Common myeloid progenitor, CD34-positive (primary cell): ENCODE measurements around the gene TTC23.
A peak's percentile ranks its signal among the peaks of the same experiment; 100 is the strongest.

Source experiments
- CTCF ChIA-PET: fragments of 350-600 bp; sonication (Branson Sonifier 250); formaldehyde crosslinking; loops from one replicate; lab custom pipeline; 2021; ENCODE audit warnings: antibody characterized with exemption; lab: Charles Lee
- POLR2A ChIA-PET: fragments of 350-600 bp; sonication (Branson Sonifier 250); formaldehyde crosslinking; loops from one replicate; lab custom pipeline; 2021; ENCODE audit warnings: antibody characterized with exemption; lab: Charles Lee
- DNase-seq, 3 donors: peaks; one replicate each; pipeline versions ENCODE4 v3.0.0 to v3.0.0-alpha.2; 2013
- H3K27ac ChIP-seq, 2 experiments: 1 replicate in 1 of 2; 2 replicates in 1 of 2; pipeline ENCODE4 v1.7.0; 2013; ENCODE audit warnings: inconsistent platforms in 2 of 2, low read length in 2 of 2, mild to moderate bottlenecking in 2 of 2, low read depth in 1 of 2, moderate library complexity in 1 of 2; ENCODE audit not compliant: severe bottlenecking in 2 of 2, insufficient read depth in 1 of 2, poor library complexity in 1 of 2
- H3K27me3 ChIP-seq, 5 experiments: replicated peaks in 2 of 5; 1 replicate in 3 of 5; 2 replicates in 2 of 5; pipeline versions ENCODE4 v1.6.1 to v1.7.0; 2013; ENCODE audit warnings: low read length in 4 of 5, mild to moderate bottlenecking in 2 of 5, moderate library complexity in 2 of 5, inconsistent platforms in 1 of 5; ENCODE audit not compliant: insufficient read depth in 5 of 5, control insufficient read depth in 4 of 5
- H3K36me3 ChIP-seq, 4 experiments: 1 replicate in 2 of 4; 2 replicates in 2 of 4; pipeline versions ENCODE4 v1.6.1 to v1.7.0; 2013; ENCODE audit warnings: low read length in 3 of 4, control low read depth in 1 of 4, mild to moderate bottlenecking in 1 of 4; ENCODE audit not compliant: control insufficient read depth in 4 of 4, insufficient read depth in 4 of 4
- H3K4me1 ChIP-seq, 4 experiments: 1 replicate in 3 of 4; 2 replicates in 1 of 4; pipeline versions ENCODE4 v1.6.1 to v1.7.1; 2013; ENCODE audit warnings: low read length in 3 of 4, mild to moderate bottlenecking in 3 of 4, control low read depth in 1 of 4, inconsistent platforms in 1 of 4, moderate library complexity in 1 of 4; ENCODE audit not compliant: control insufficient read depth in 4 of 4, insufficient read depth in 4 of 4; ENCODE audit errors: control extremely low read depth in 1 of 4
- H3K4me3 ChIP-seq, 7 experiments: 1 replicate in 4 of 7; 2 replicates in 3 of 7; pipeline versions ENCODE4 v1.5.1 to v1.7.0; 2013; ENCODE audit warnings: mild to moderate bottlenecking in 7 of 7, low read length in 6 of 7, moderate library complexity in 6 of 7, inconsistent platforms in 2 of 7, low read depth in 2 of 7, control low read depth in 1 of 7; ENCODE audit not compliant: insufficient read depth in 4 of 7, control insufficient read depth in 1 of 7; ENCODE audit errors: extremely low read depth in 1 of 7
- H3K9me3 ChIP-seq, 5 experiments: 1 replicate in 4 of 5; 2 replicates in 1 of 5; pipeline versions ENCODE4 v1.6.1 to v1.7.1; 2013; ENCODE audit warnings: low read length in 4 of 5, mild to moderate bottlenecking in 2 of 5, inconsistent platforms in 1 of 5, low read depth in 1 of 5, moderate library complexity in 1 of 5; ENCODE audit not compliant: control insufficient read depth in 4 of 5, insufficient read depth in 2 of 5; ENCODE audit errors: control extremely low read depth in 1 of 5
- WGBS: methylation state at CpG from one replicate; pipeline ENCODE4 v1.1.5; 2013; ENCODE audit not compliant: insufficient coverage; 5-methylcytosine and 5-hydroxymethylcytosine counted together

Gene TTC23

DNA sequence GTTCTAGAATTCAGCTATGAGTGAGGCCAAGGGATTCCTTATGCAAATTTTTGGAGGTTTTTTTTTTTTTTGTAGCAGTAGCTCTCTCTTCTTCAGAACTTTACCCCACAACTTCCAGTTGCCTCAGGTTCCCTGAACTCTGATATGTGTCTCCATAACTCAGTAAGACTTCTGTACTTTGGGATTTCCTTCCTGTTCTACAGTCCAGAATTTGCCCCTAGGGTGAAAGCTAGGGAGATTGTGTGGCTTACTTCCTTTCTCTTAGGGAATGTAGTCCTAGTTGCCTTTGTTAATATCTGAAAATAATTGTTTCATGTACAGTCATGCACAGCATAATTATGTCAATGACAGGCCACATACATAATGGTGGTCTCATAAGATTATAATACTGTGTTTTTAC, 32.7 kb upstream of the TTC23 start:
- Histone ChIP-seq H3K27ac (no peak overlapping the region), H3K4me3 (no peak overlapping the region), H3K4me1 (peaks cover 3 to 5% (median 3%) of the 10 kb centered on the region in 4 experiments), H3K27me3 (no peaks in the 10 kb centered on the region), H3K9me3 (peaks cover 0 to 2% (median 0%) of the 10 kb centered on the region in 5 experiments), H3K36me3 (peaks cover 0 to 6% (median 1%) of the 10 kb centered on the region in 4 experiments)
- CTCF ChIA-PET: interaction anchor here (0.7 to 4.2 kb wide), 7 partner anchors 9 to 1874 kb away, joined by 3 to 20 read pairs (median 5); no protein-coding TSS in a partner anchor
- no peak for DNase-seq
- POLR2A ChIA-PET: no interaction called here

DNA sequence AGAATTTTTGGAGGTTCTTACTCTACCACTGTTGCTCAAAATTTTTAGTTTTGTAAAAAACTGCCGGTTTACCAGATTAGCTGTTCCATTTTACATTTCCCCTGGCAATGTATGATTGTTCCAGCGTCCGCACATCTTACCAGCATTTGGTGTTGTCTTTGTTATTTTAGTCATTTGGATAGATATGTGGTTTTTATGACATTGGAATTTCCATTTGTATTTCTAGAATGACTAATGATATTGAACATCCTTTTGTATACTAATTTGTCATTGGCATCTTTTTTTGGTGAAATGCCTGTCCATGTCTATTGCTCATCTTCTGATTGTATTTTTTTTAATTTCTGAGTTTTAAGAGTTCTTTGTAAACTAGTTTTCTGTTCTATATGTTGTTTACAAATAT, 30.4 kb upstream of the TTC23 start:
- H3K4me3 ChIP-seq: no peak overlapping the region
- CTCF ChIA-PET: interaction anchor here (1.0 to 4.2 kb wide), 2 partner anchors 425 to 473 kb away, joined by 3 to 20 read pairs; no protein-coding TSS in a partner anchor
- H3K9me3 ChIP-seq: peaks cover 0 to 2% (median 0%) of the 10 kb centered on the region in 5 experiments
- H3K27me3 ChIP-seq: no peaks in the 10 kb centered on the region
- POLR2A ChIA-PET: no interaction called here
- no peak for DNase-seq
- no peak overlapping the region for H3K27ac ChIP-seq
- WGBS: no CpG with 5 or more reads among the region's 3 CpGs
- peaks cover 0 to 6% (median 1%) of the 10 kb centered on the region in 4 experiments for H3K36me3 ChIP-seq
- H3K4me1 ChIP-seq: peaks cover 3 to 5% (median 3%) of the 10 kb centered on the region in 4 experiments

DNA sequence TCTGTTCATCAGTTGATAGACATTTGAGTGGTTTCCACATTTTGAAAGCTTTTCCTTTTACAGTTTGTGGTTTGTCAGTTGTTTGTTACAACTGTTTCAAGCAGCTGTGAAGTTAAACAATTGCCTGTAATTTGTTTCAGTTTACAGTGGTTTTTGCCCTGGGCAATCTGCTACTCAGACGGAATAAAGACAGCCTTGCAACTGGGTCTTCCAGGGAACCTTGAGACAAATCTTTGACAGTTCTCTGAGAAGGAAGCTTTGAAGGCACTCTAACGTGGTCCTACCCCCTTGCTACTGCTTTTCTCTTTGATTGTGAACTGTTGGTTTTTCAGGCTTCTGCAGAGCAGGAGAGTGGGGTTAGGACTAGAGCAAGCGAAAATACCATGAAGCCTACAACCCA, 29.9 kb upstream of the TTC23 start:
- H3K9me3 ChIP-seq: peaks cover 0 to 2% (median 0%) of the 10 kb centered on the region in 5 experiments
- H3K4me1 ChIP-seq: peaks cover 3 to 5% (median 3%) of the 10 kb centered on the region in 4 experiments
- no peak overlapping the region for H3K27ac ChIP-seq
- DNase-seq: peak in 2 of 3 donors; percentile 53 to 68
- 38% methylated on average over 1 of the region's 3 CpGs for WGBS
- ChIA-PET POLR2A (no interaction called here), CTCF (interaction anchor here (1.0 to 4.2 kb wide), 2 partner anchors 425 to 474 kb away, joined by 3 to 20 read pairs; no protein-coding TSS in a partner anchor)
- H3K36me3 ChIP-seq: peaks cover 0 to 6% (median 1%) of the 10 kb centered on the region in 4 experiments
- H3K4me3 ChIP-seq: no peak overlapping the region
- no peaks in the 10 kb centered on the region for H3K27me3 ChIP-seq

DNA sequence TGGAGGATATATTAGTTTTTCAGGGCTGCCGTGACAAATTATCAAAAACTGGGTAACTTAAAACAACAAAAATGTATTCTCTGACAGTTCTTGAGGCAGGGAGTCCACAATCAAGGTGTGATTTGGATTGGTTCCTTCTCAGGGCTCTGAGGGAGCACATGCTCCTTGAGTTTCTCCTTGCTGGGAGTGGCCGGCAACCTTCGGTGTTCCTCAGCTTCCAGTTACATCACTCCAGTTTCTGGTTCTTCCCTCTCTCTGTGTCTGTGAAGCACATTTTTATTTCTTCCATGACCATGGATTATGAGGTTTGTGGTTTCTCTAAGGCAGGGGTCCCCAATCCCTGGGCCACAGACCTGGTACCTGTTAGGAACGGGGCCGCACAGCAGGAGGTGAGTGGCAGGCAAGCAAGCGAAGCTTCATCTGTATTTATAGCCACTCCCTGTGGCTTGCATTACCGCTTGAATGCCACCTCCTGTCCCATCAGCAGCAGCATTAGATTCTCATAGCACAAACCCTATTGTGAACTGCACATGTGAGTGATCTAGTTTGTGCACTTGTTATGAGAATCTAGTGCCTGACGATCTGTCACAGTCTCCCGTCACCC, 26.2 kb upstream of the TTC23 start:
- H3K4me3 ChIP-seq: no peak overlapping the region
- ChIA-PET POLR2A (no interaction called here), CTCF (interaction anchor here (0.7 to 7.4 kb wide), 4 partner anchors 94 to 478 kb away, joined by 3 to 67 read pairs (median 6); no protein-coding TSS in a partner anchor)
- peaks cover 0 to 6% (median 1%) of the 10 kb centered on the region in 4 experiments for H3K36me3 ChIP-seq
- peaks cover 0 to 2% (median 0%) of the 10 kb centered on the region in 5 experiments for H3K9me3 ChIP-seq
- WGBS: 100% methylated on average over 4 of the region's 9 CpGs
- H3K27ac ChIP-seq: no peak overlapping the region
- DNase-seq: no peak
- H3K4me1 ChIP-seq: peaks cover 0 to 5% (median 3%) of the 10 kb centered on the region in 4 experiments
- no peaks in the 10 kb centered on the region for H3K27me3 ChIP-seq

DNA sequence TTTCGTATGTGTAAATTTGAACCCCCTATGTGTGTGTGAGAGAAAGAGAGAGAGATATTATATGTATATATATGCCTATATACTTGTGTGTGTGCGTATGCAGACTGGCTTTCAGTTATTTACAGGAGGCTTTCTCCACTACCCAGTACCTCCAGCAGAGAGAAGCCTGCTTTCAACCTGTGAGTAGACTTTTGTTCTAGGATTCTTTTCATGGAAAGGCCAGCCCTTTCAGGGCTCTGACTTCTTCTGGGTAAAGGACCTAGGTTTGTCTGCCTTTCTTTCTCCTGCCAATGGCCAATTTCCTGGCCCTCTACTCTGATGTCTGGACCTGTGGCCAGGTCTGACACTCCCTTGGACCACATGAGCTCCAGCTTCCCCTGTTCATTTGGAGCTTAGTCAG, 25.7 kb upstream of the TTC23 start:
- Histone ChIP-seq H3K27me3 (no peaks in the 10 kb centered on the region), H3K27ac (no peak overlapping the region), H3K4me1 (peaks cover 0 to 5% (median 3%) of the 10 kb centered on the region in 4 experiments), H3K9me3 (peaks cover 0 to 2% (median 0%) of the 10 kb centered on the region in 5 experiments), H3K36me3 (peaks cover 0 to 6% (median 1%) of the 10 kb centered on the region in 4 experiments), H3K4me3 (no peak overlapping the region)
- ChIA-PET POLR2A (no interaction called here), CTCF (interaction anchor here (0.7 to 7.4 kb wide), 5 partner anchors 11 to 478 kb away, joined by 3 to 67 read pairs (median 5); no protein-coding TSS in a partner anchor)
- WGBS: no CpG with 5 or more reads among the region's 2 CpGs
- DNase-seq: no peak

DNA sequence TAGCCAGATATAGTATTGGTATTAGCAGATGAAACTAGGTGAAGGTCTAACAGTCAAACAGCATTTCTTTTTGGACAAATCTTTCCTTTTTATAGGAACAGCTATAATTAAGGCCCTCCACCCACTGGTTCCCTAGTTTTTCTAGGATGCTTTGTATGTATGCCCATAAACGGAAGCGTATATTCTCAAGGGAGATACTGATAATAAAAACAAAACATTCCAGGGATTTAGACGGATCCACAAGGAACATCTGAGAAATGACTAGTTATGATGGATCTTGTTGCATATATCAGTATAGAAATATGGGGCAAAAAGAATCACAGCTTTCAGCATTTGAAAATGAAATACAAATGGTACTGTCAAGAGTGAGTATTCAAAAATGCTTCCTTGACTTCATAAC, 24.4 kb upstream of the TTC23 start:
- Histone ChIP-seq H3K27ac (no peak overlapping the region), H3K4me1 (no peaks in the 10 kb centered on the region), H3K27me3 (no peaks in the 10 kb centered on the region), H3K36me3 (peaks cover 0 to 1% (median 0%) of the 10 kb centered on the region in 4 experiments), H3K9me3 (peaks cover 0 to 1% (median 0%) of the 10 kb centered on the region in 5 experiments), H3K4me3 (no peak overlapping the region)
- CTCF ChIA-PET: interaction anchor here (1.0 to 7.4 kb wide), 10 partner anchors 8 to 497 kb away, joined by 3 to 67 read pairs (median 6); no protein-coding TSS in a partner anchor
- POLR2A ChIA-PET: no interaction called here
- no CpG with 5 or more reads among the region's 3 CpGs for whole genome bisulfite sequencing
- DNase-seq: no peak

DNA sequence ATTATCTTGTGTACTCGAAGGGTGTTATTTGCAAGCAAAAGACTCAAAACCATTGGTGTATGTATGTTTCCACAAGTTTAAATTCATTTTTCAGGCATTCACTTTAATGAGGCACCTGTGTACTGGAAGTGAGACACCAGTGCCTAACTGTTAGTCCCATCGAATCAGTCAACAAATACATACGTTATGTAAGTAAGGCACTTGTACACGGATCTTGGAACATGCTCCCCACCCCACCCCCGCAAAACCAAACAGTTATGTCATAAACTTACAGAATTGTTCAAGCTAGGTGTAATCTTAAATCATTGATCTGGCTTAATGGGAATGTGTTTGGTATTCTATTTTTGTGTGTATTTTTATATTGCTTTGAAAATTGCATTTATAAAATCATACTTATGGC, 19.1 kb upstream of the TTC23 start:
- Histone ChIP-seq H3K27ac (no peak overlapping the region), H3K4me3 (no peak overlapping the region), H3K27me3 (no peaks in the 10 kb centered on the region), H3K9me3 (no peaks in the 10 kb centered on the region), H3K4me1 (peaks cover 0 to 3% (median 0%) of the 10 kb centered on the region in 4 experiments), H3K36me3 (no peaks in the 10 kb centered on the region)
- WGBS: 100% methylated on average over 2 of the region's 5 CpGs
- POLR2A ChIA-PET: no interaction called here
- CTCF ChIA-PET: interaction anchor here (1.2 to 3.9 kb wide), 2 partner anchors 8 to 436 kb away, joined by 3 to 21 read pairs; no protein-coding TSS in a partner anchor
- DNase-seq: no peak
